DMS114 treated with DMSO at 0.1 percent for 48 hours (cell line): ENCODE data around the gene ARMC2.
"Not testable (repeated sequence)": the region's sequence is repeated elsewhere in the genome, so short reads cannot be mapped to it uniquely, and the experiment has no call there.

ENCODE experiments used
- DNase-seq: peaks from one replicate; lab custom pipeline; 2025; ENCODE audit not compliant: unreplicated experiment; lab: John Stamatoyannopoulos, UW

Gene ARMC2

GRCh38 chr6:108951351-108951953 is 103.2 kb downstream of the ARMC2 start:
- DNase-seq: no peak

- DNase-seq: no peak
Observed at GRCh38 chr6:108952776-108953486, 104.7 kb downstream of the ARMC2 start.

- DNase-seq: no peak
Observed at GRCh38 chr6:108953681-108954080, 105.5 kb downstream of the ARMC2 start.

- no peak for DNase-seq
Observed at GRCh38 chr6:108955329-108955949, 107.2 kb downstream of the ARMC2 start.

GRCh38 chr6:108957221-108957620 is 109.0 kb downstream of the ARMC2 start:
- DNase-seq: no peak

- no peak for DNase-seq
Observed at GRCh38 chr6:108958900-108959770, 110.9 kb downstream of the ARMC2 start.

GRCh38 chr6:108959972-108960582 is 111.9 kb downstream of the ARMC2 start:
- no peak for DNase-seq

- no peak for DNase-seq
Observed at GRCh38 chr6:108960601-108961000, 112.4 kb downstream of the ARMC2 start.

- no peak for DNase-seq
Observed at GRCh38 chr6:108961077-108961476, 112.9 kb downstream of the ARMC2 start.

- no peak for DNase-seq
Observed at GRCh38 chr6:108961985-108962384, 113.8 kb downstream of the ARMC2 start.

- no peak for DNase-seq
Observed at GRCh38 chr6:108966251-108966650, 118.0 kb downstream of the ARMC2 start.

- DNase-seq: no peak
Observed at GRCh38 chr6:108966855-108967755, 118.9 kb downstream of the ARMC2 start.

GRCh38 chr6:108968325-108969316 is 120.4 kb downstream of the ARMC2 start:
- DNase-seq: no peak

- no peak for DNase-seq
Observed at GRCh38 chr6:108969776-108970175, 121.6 kb downstream of the ARMC2 start.

GRCh38 chr6:108974201-108974600 is 126.0 kb downstream of the ARMC2 start:
- DNase-seq: no peak

GRCh38 chr6:108978638-108979037 is 130.4 kb downstream of the ARMC2 start:
- not testable (repeated sequence) for DNase-seq

- DNase-seq: no peak
Observed at GRCh38 chr6:108982154-108983113, 134.2 kb downstream of the ARMC2 start.

GRCh38 chr6:108983151-108983550 is 134.9 kb downstream of the ARMC2 start:
- no peak for DNase-seq
